ENCODE data around the gene HOXC9.

GRCh38 chr12:54047964-54048303 lies 48.0 kb downstream of the HOXC9 start:
- TF ChIP-seq, protein P1, sequence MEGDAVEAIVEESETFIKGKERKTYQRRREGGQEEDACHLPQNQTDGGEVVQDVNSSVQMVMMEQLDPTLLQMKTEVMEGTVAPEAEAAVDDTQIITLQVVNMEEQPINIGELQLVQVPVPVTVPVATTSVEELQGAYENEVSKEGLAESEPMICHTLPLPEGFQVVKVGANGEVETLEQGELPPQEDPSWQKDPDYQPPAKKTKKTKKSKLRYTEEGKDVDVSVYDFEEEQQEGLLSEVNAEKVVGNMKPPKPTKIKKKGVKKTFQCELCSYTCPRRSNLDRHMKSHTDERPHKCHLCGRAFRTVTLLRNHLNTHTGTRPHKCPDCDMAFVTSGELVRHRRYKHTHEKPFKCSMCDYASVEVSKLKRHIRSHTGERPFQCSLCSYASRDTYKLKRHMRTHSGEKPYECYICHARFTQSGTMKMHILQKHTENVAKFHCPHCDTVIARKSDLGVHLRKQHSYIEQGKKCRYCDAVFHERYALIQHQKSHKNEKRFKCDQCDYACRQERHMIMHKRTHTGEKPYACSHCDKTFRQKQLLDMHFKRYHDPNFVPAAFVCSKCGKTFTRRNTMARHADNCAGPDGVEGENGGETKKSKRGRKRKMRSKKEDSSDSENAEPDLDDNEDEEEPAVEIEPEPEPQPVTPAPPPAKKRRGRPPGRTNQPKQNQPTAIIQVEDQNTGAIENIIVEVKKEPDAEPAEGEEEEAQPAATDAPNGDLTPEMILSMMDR (IDR thresholded peaks at IDR 0.05; ENCODE audit: low read length): no peak
- TF ChIP-seq EZH2 (IDR thresholded peaks at IDR 0.05; ENCODE audit: borderline replicate concordance, low read length): no peak

Data from OCI-LY1 (cell line).